Epithelial cell of alveolus of lung (primary cell): ENCODE measurements around the gene COPS6. TPM values are rescaled to one million over a fixed set of nuclear protein-coding genes. Genes with fewer than 3 reads are reported as not detected.

Experiments
- total RNA-seq: library from RNA; depleted of rRNA; stranded (reverse); fragments of >200 nt; gene quantifications from 2 replicates; pipeline ENCODE4 v1.2.1, GENCODE V29; 2015

The COPS6 gene
- total RNA-seq = 58.0 and 95.9 TPM in 2 replicates

DNA sequence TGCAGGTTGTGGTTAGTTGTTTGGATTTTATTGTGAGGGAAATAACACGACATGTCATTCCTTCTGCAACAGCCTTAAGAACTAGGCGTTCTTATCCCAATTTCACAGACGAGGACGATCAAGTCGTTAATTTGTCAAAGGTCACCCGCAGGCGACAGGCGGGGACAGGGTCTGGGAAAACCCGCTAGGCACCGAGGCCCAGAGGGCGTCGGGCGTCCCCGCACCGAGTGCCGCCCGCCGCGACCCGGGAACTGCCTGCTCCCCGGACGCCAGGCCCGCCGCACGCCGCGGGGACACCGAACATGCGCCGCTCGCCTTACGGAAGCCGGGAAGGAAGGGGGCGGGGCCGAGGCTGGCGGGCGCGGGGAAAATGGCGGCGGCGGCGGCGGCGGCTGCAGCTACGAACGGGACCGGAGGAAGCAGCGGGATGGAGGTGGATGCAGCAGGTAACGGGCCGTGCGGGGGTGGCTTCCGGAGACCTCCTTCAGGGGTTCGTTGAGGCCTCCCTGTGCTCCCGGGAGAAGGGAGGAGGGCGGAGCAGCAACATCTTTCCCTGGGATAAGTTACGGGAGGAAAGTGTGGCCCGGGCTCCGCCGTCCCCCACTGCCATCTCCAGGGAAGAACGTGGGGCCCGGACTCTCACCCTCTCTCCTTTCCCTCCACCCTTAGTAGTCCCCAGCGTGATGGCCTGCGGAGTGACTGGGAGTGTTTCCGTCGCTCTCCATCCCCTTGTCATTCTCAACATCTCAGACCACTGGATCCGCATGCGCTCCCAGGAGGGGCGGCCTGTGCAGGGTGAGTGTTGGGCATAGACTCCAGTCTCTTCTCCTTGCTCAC is at the start of gene COPS6:
COPS6 (plus strand) TSS at position 349 of the 837 bp plus-strand sequence; CDS start at position 371, 22 bp downstream.

DNA sequence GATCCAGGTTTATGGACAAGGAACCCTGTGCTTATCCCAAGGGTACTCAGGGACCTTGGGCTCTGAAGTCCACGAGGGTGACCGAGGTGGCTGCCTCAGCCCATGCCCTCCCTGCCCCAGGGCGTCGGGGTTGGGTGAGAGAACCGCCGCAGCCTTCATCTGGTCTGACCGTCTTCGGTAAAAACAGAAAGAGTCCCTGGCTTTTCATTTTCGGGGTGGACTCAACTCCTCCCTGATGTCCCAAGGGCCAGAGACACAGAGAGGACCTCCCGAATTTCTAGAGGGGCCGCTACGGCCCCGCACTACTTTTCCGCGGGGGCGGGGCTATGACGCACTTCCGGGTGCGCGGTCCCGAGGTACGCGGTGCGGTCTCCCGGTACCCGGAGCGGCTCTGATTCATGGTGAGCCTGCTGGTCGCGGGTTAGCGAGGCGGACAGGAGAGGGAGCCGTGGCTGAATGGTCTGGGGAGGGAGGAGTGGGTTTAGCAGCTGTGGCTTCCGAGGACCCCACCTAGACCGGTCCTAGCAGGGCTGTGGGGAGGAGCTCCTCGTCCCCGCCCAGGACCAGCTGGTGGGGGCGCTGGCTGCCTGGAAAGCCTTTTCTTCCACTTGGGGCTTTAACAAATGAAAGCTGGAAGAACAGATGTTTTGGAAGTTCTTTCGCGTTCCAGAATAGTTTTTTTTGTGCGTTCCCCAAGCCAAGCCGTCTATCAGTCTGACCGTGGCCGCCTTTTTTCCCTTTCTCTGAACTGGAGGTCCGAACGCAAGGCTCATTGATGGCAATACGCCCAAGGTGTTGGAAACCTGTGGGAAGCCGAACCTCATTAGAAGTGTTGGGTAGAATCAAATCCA is 39.1 kb upstream of the COPS6 start, which contains the start of gene ZSCAN21:
ZSCAN21 (plus strand) TSS at position 334 of the 851 bp plus-strand sequence. CDS start 7,233 bp downstream, outside the sequence.

GRCh38 chr7:100081535-100082102 is 7.2 kb upstream of the COPS6 start, which contains the start of gene ZNF3:
TSS of gene ZNF3 (minus strand) at chr7:100081723. CDS start at chr7:100077357, 4,366 bp downstream.

DNA sequence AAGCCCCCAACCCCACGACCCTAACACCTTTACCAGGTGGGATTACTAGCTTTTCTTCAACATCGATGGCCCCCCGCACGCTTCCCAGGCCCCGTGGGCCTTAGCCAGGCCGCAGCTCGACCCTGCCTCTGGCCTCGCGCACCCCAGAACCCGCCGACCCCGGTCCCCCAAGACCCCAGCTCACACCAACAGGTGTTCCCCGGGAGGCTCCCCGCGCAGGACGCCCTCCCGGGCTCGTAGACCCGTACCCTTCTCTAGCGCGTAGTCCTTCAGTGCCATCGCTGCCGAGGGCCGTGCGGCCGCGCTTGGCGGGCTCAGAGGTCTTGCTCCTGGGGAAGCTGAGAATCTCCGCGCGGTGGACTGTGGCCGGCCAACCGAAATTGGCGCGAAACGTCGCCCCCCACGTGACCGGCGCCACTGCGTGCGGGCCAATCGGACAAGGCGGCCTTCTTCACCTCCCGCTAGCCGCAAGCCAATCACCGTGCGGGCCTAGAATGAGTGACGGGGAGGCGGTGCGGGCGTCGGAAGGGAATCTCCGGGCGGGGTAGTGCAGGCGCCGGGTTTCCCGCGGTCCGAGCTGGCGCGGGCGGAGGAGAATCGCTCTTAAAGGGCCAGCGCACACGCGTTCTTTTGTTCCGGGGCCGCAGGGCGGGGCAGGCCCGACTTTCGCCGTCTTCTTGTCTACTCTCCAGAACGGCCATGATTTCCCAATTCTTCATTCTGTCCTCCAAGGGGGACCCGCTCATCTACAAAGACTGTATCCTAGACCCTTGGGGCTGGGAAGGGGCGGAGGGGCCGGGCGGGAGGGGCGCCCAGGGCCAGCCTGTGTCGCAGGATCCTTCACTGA is 12.5 kb downstream of the COPS6 start, which contains the start of the genes AP4M1 and MCM7:
AP4M1 (plus strand) TSS at position 628 of the 847 bp plus-strand sequence; CDS start at position 700, 72 bp downstream.
MCM7 (minus strand) TSS at position 382 of the 847 bp plus-strand sequence; CDS start at position 279, 103 bp downstream.

GRCh38 chr7:100119072-100119969 is 30.6 kb downstream of the COPS6 start, which contains the start of the genes CNPY4 and TAF6:
TSS of gene CNPY4 (plus strand) at chr7:100119634. CDS start at chr7:100119745, 111 bp downstream.
TSS of gene TAF6 (minus strand) at chr7:100119358. CDS start at chr7:100114209, 5,149 bp downstream.

DNA sequence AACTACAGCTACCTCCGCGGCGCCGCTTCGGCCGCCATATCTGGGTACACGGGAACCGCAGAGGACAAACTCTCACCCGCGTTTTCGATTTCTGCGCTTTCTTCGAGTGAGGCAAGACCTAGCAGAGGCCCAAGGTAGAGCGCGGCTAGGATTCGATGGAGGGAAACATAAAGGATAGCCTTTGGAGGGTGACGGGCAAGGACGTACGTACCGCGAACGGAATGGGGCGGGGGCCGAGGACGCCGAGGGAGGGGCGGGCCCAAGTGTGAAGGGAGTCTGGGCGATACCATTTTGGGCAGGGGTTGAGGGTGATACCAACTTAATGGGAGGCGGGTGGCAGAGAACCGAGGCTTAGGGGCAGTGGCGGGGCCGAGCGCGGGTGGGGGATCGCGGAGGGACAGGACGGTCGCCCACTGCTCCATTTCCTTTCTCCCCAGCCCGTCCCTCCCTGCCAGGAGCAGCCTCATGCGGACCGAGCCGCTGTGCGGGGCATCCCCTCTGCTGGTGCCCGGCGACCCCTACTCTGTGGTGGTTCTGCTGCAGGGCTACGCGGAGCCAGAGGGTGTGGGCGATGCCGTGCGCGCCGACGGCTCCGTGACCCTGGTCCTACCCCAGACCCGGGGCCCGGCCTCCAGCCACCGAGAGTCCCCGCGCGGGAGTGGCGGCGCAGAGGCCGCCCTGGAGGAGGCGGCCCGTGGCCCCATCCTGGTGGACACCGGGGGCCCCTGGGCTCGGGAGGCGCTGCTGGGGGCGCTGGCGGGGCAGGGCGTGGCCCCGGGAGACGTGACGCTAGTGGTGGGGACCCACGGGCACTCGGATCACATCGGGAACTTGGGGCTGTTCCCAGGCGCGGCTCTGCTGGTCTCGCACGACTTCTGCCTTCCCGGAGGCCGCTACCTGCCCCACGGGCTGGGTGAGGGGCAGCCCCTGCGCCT is 38.4 kb downstream of the COPS6 start, which contains the start of gene MBLAC1:
MBLAC1 (plus strand) TSS at position 37 of the 935 bp plus-strand sequence; CDS start at position 466, 429 bp downstream.

Other genes starting within 250 kb of the COPS6 start
- gene OR2AE1, start 211.9 kb upstream of the COPS6 start, total RNA-seq = 0.39 TPM in 1 of 2 replicates, not detected in the other
- 18.9 and 40.1 TPM in 2 replicates for gene TRIM4, start 169.4 kb upstream of the COPS6 start, total RNA-seq
- not detected in 2 replicates for gene GJC3, start 159.3 kb upstream of the COPS6 start, total RNA-seq
- 0.40 TPM in 1 of 2 replicates, not detected in the other for gene AZGP1, start 112.9 kb upstream of the COPS6 start, total RNA-seq
- gene ZKSCAN1, start 73.4 kb upstream of the COPS6 start, total RNA-seq = 20.2 and 44.2 TPM in 2 replicates
- 12.5 and 18.4 TPM in 2 replicates for gene ZSCAN21, start 39.2 kb upstream of the COPS6 start, total RNA-seq
- gene ZNF3, start 7.2 kb upstream of the COPS6 start, total RNA-seq = 16.3 and 33.9 TPM in 2 replicates
- gene MCM7, start 12.4 kb downstream of the COPS6 start, total RNA-seq = 52.1 and 141 TPM in 2 replicates
- 35.6 and 38.4 TPM in 2 replicates for gene AP4M1, start 12.7 kb downstream of the COPS6 start, total RNA-seq
- gene TAF6, start 30.4 kb downstream of the COPS6 start, total RNA-seq = 97.1 and 107 TPM in 2 replicates
- 14.0 and 19.2 TPM in 2 replicates for gene CNPY4, start 30.7 kb downstream of the COPS6 start, total RNA-seq
- 0.48 and 4.3 TPM in 2 replicates for gene MBLAC1, start 38.0 kb downstream of the COPS6 start, total RNA-seq
- gene LAMTOR4, start 59.9 kb downstream of the COPS6 start, total RNA-seq = 139 and 189 TPM in 2 replicates
- 4.2 and 8.9 TPM in 2 replicates for gene TRAPPC14, start 69.8 kb downstream of the COPS6 start, total RNA-seq
- gene GAL3ST4, start 79.6 kb downstream of the COPS6 start, total RNA-seq = 5.6 and 9.7 TPM in 2 replicates
- gene GPC2, start 88.4 kb downstream of the COPS6 start, total RNA-seq = 2.5 and 3.1 TPM in 2 replicates
- gene STAG3, start 88.9 kb downstream of the COPS6 start, total RNA-seq = 0.16 and 0.91 TPM in 2 replicates
- gene PVRIG, start 131.0 kb downstream of the COPS6 start, total RNA-seq = not detected in 2 replicates
- not detected in 2 replicates for gene SPDYE3, start 218.7 kb downstream of the COPS6 start, total RNA-seq